Omental fat pad (tissue), 4 donors: Measurements from ENCODE around the gene FOXP1. TPM values are rescaled to one million over a fixed set of nuclear protein-coding genes. Genes with fewer than 3 reads are reported as not detected.

Experiments
- ATAC-seq: fragments of 150-250 bp; one replicate; pipeline ENCODE4 v1.9.1; 2016; ENCODE audit warnings: mild to moderate bottlenecking, moderate library complexity; ENCODE audit not compliant: low FRiP score
- DNase-seq: peaks from one replicate; pipeline ENCODE4 v3.0.0-alpha.2; 2019; ENCODE audit warnings: low spot score
- CTCF ChIP-seq, 3 donors: fragments of 450-650 bp; IDR thresholded peaks; one replicate each; pipeline ENCODE4 v1.5.1; 2016 to 2017; ENCODE audit warnings: antibody characterized with exemption in 3 of 3, mild to moderate bottlenecking in 3 of 3, moderate library complexity in 2 of 3
- total RNA-seq, 4 donors: library from RNA; depleted of rRNA; stranded (reverse); fragments of >200 nt; gene quantifications; one replicate each; pipeline ENCODE4 v1.1.0, GENCODE V29; 2016

Gene FOXP1
- total RNA-seq, 4 donors from 2014 or later, result 72.4 to 128 (median 76.7) TPM

- DNase-seq, result no peak
- ATAC-seq, result peak; percentile 83
- TF ChIP-seq CTCF (IDR thresholded peaks at IDR 0.05), result no peak
Measured at GRCh38 chr3:71056327-71056726, 527.2 kb downstream of the FOXP1 start.

DNA sequence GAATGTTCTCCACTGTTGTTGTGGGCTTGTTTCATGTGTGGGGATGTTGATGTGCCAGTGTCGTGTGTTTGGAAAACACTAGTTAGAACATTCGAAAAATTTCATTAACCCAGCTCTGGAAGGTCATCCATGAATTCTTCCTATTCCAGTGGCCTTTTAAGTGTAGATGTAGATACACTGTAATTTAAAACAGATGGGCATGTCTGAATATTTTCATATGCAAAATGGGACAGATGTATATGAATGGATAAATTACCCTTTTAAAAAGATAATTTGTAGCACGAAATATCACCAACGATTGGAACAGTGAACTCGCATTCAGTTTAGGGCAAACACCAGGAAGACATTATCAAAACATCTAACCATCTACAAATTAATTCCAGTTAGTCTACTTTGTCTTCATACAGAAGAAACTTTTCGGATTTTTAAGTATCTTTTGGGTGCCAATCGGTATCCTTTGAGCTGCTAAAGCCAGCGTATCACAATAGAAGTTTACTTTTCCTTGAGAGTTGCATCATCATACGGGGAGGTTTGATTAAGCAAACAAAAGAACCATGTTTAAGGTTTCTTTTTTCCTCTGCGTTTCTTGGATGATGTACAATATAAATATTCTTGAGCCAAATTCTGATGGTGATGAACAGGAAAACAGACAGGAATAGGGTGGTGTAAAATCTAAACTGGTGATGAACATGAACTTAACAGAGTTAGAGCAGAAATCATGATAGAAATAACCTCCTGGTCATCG is 528.1 kb downstream of the FOXP1 start:
- ATAC-seq (no peak), DNase-seq (no peak)
- no peak for TF ChIP-seq CTCF (IDR thresholded peaks at IDR 0.05)

GRCh38 chr3:71054312-71054711 is 529.2 kb downstream of the FOXP1 start:
- no peak for ATAC-seq
- TF ChIP-seq CTCF (IDR thresholded peaks at IDR 0.05), result no peak
- DNase-seq, result no peak

DNA sequence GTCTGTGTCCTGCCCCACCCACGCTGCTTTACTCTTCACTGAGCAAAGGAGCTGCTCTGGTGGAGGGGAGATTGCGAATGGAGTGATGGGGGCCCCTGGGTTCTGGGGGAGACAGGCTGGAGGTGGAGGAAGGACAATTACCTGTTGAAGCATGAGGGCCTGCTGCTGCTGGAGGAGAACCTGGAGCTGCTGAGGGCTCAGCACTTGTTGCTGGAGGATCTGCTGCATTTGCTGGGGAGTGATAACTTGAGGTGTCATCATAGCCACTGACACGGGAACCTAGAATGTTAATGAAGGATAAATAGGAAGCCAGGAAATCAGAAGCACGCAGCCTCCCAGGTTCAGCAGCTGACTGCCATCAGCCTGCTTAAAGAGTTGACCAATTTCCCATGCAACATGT is 530.0 kb downstream of the FOXP1 start:
- TF ChIP-seq CTCF (IDR thresholded peaks at IDR 0.05), result no peak
- DNase-seq, result no peak
- no peak for ATAC-seq

- ATAC-seq (no peak), DNase-seq (no peak)
Measured at GRCh38 chr3:71052716-71053115, 530.8 kb downstream of the FOXP1 start.

DNA sequence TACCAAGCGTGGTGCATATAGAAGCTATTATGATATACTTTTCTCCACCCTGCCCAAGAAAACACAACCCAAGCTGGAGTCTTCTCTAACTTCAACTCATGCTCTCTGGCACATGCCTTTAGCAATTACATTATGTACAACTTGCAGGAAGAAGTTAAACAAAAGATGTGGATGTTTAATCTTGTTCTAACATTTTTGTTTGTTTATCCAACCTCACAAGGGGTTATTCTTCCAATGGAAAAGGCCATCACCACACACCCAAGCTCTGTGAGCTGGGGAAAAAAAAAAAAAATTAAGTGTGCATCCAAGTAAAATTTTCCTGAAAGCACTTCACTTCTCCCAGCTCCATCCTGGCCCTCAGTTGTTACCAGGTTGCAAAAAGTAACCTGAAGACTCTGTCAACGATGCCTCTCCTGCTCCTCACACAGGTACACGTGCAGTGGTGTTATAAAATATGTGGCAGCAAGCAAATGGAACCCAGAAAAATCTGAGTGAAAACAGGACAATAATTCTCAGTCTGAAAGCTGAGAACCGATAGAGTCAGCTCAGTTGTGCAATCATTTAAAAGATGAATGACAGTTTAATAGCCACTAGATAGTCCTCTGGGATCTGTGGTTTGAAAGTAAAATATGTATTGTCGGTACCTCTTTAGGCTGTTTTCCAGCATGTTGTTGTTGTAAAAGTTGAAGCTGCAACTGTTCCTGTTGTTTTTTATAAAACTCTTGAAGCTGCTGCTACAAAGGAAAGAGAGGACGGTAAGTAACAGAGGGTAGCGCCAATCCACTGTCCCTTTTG is 531.4 kb downstream of the FOXP1 start:
- no peak for ATAC-seq
- DNase-seq, result no peak
- TF ChIP-seq CTCF (IDR thresholded peaks at IDR 0.05), result no peak

More at GRCh38 chr3:71052716-71053115, 530.8 kb downstream of the FOXP1 start:
- TF ChIP-seq CTCF (IDR thresholded peaks at IDR 0.05), result no peak

DNA sequence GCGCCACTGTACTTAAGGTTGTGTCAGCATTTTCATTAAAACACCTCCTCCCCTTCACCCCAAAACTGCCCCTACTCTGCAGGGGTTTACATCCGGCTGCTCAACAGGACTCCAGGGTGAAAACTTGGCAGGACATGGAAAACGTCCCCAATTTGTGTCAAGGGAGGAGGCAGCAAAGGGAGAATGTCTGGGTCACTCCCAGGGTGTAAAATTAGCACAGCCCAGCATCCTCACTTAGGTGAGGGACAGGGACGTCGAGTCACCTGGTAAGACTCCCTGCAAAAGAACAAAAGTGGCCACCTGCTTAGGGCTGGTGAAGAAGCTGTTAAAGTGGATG is 532.3 kb downstream of the FOXP1 start:
- DNase-seq, result no peak
- ATAC-seq, result no peak
- no peak for TF ChIP-seq CTCF (IDR thresholded peaks at IDR 0.05)
